Gastrocnemius medialis (tissue), 4 donors: ENCODE data around the gene EQTN. TPM values are rescaled to one million over a fixed set of nuclear protein-coding genes. Genes with fewer than 3 reads are reported as not detected.
A peak's percentile ranks its signal among the peaks of the same experiment; 100 is the strongest.

ENCODE experiments used
- ATAC-seq, 2 donors: fragments of 150-250 bp; one replicate each; pipeline ENCODE4 v1.9.1; 2016
- DNase-seq, 2 donors: peaks; one replicate each; pipeline ENCODE4 v3.0.0-alpha.2; 2019
- H3K27ac ChIP-seq, 4 donors: fragments of 200-600 bp; sonication (generic); 1 replicate in 1 of 4; 2 replicates in 3 of 4; pipeline ENCODE4 v1.5.1; 2016 to 2018; ENCODE audit warnings: mild to moderate bottlenecking in 2 of 4, moderate library complexity in 1 of 4
- H3K27me3 ChIP-seq, 3 donors: fragments of 200-600 bp; sonication (generic) in 2 of 3; 1 replicate in 1 of 3; 2 replicates in 2 of 3; pipeline versions ENCODE4 v1.5.1 to v1.6.0; 2016 to 2019; ENCODE audit warnings: mild to moderate bottlenecking in 1 of 3, moderate library complexity in 1 of 3
- H3K36me3 ChIP-seq, 2 donors: fragments of 200-600 bp; sonication (generic) in 1 of 2; one replicate each; pipeline ENCODE4 v1.5.1; 2017 to 2018
- H3K4me1 ChIP-seq, 2 donors: fragments of 200-600 bp; sonication (generic) in 1 of 2; one replicate each; pipeline ENCODE4 v1.5.1; 2016 to 2017; ENCODE audit warnings: mild to moderate bottlenecking in 2 of 2
- H3K4me3 ChIP-seq, 4 donors: fragments of 200-600 bp; sonication (generic) in 3 of 4; 1 replicate in 1 of 4; 2 replicates in 3 of 4; pipeline ENCODE4 v1.5.1; 2016 to 2019; ENCODE audit warnings: mild to moderate bottlenecking in 2 of 4
- H3K9me3 ChIP-seq, 3 donors: fragments of 200-600 bp; sonication (generic) in 2 of 3; 1 replicate in 1 of 3; 2 replicates in 2 of 3; pipeline ENCODE4 v1.5.1; 2016 to 2019
- POLR2A ChIP-seq, 2 donors: fragments of 450-650 bp; IDR thresholded peaks; one replicate each; pipeline ENCODE4 v1.6.1; 2017; ENCODE audit warnings: antibody characterized with exemption in 2 of 2, mild to moderate bottlenecking in 2 of 2, moderate library complexity in 2 of 2
- in situ Hi-C, 4 donors: fragments of 200-750 bp; cut with MboI; loops; one replicate each; pipeline versions ENCODE4 v1.15.0 to v1.8.0; 2017; ENCODE audit warnings: low sequenced_read_pairs in 4 of 4
- intact Hi-C: fragments of 100-400 bp; cut with DNase I; formaldehyde crosslinking; loops from one replicate; pipeline ENCODE4 v1.15.1; 2023; ENCODE audit warnings: low total_unique reads
- total RNA-seq, 4 donors: library from RNA; depleted of rRNA; stranded (reverse); fragments of >200 nt; gene quantifications; one replicate each; pipeline versions ENCODE4 v1.1.0 to v1.2.3, GENCODE V29; 2016
- TF ChIP-seq, protein P1 (sequence below), 5 experiments: fragments of 450-650 bp in 3 of 5; fragments of 200-600 bp in 2 of 5; sonication (generic) in 2 of 5; IDR thresholded peaks in 4 of 5; conservative IDR thresholded peaks in 1 of 5; 1 replicate in 4 of 5; 2 replicates in 1 of 5; pipeline ENCODE4 v1.5.1; 2016 to 2019; ENCODE audit warnings: antibody characterized with exemption in 5 of 5, mild to moderate bottlenecking in 3 of 5, moderate library complexity in 3 of 5

Gene EQTN
- total RNA-seq, 4 donors from 2014 or later = 1.0 TPM; not detected in 3

- Histone ChIP-seq H3K36me3 (no peaks in the 10 kb centered on the region), H3K27ac (no peak overlapping the region), H3K9me3 (no peaks in the 10 kb centered on the region), H3K4me1 (peaks cover 6 to 14% of the 10 kb centered on the region in 2 donors), H3K4me3 (no peak overlapping the region), H3K27me3 (no peaks in the 10 kb centered on the region)
- DNase-seq (no peak), ATAC-seq (no peak)
- intact Hi-C loops (no loop called here), in situ Hi-C loops (no loop called here)
- TF ChIP-seq, protein P1, sequence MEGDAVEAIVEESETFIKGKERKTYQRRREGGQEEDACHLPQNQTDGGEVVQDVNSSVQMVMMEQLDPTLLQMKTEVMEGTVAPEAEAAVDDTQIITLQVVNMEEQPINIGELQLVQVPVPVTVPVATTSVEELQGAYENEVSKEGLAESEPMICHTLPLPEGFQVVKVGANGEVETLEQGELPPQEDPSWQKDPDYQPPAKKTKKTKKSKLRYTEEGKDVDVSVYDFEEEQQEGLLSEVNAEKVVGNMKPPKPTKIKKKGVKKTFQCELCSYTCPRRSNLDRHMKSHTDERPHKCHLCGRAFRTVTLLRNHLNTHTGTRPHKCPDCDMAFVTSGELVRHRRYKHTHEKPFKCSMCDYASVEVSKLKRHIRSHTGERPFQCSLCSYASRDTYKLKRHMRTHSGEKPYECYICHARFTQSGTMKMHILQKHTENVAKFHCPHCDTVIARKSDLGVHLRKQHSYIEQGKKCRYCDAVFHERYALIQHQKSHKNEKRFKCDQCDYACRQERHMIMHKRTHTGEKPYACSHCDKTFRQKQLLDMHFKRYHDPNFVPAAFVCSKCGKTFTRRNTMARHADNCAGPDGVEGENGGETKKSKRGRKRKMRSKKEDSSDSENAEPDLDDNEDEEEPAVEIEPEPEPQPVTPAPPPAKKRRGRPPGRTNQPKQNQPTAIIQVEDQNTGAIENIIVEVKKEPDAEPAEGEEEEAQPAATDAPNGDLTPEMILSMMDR (IDR thresholded peaks at IDR 0.05 in 4 of 5, conservative IDR thresholded peaks at IDR 0.05 in 1 of 5) = no peak
- no peak for TF ChIP-seq POLR2A (IDR thresholded peaks at IDR 0.05)
Observed at GRCh38 chr9:27340285-27340674, 43.3 kb upstream of the EQTN start.

- in situ Hi-C loops = loop anchor here in 1 of 4 donors (10.0 kb wide), 1 partner anchor 55 kb away; no protein-coding TSS in a partner anchor
- no peaks in the 10 kb centered on the region for H3K36me3 ChIP-seq
- TF ChIP-seq POLR2A (IDR thresholded peaks at IDR 0.05) = no peak
- TF ChIP-seq, protein P1 (IDR thresholded peaks at IDR 0.05 in 4 of 5, conservative IDR thresholded peaks at IDR 0.05 in 1 of 5) = no peak
- no peak for ATAC-seq
- H3K4me1 ChIP-seq = peaks cover 6 to 14% of the 10 kb centered on the region in 2 donors
- H3K27me3 ChIP-seq = no peaks in the 10 kb centered on the region
- no peak overlapping the region for H3K4me3 ChIP-seq
- no peak for DNase-seq
- intact Hi-C loops = loop anchor here (10.0 kb wide), 2 partner anchors 95 to 135 kb away; no protein-coding TSS in a partner anchor
- H3K9me3 ChIP-seq = no peaks in the 10 kb centered on the region
- peak overlapping the region in 1 of 4 donors; percentile 43 for H3K27ac ChIP-seq
Observed at GRCh38 chr9:27339661-27340284, 42.8 kb upstream of the EQTN start.

DNA sequence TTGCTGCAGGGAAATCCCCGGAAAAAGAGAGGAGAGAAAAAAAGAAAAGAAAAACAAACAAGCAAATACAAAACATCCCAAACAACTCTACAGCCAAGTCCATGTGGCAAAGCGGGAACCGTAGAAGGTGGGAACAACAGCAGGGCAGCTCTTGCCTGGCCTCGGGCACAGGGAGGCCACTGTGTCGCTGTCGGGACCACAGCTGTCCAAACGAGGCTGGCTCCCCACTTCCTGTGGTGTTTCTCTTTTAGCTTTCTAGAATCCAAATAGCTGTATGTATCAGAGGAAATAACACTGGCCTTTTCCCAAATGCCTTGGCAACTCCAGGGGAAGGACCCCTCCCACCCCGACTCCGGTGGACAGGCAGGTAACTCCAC is 41.6 kb upstream of the EQTN start:
- in situ Hi-C loops (loop anchor here in 1 of 4 donors (10.0 kb wide), 1 partner anchor 56 kb away; no protein-coding TSS in a partner anchor), intact Hi-C loops (loop anchor here (10.0 kb wide), 2 partner anchors 96 to 136 kb away; no protein-coding TSS in a partner anchor)
- DNase-seq = no peak
- no peaks in the 10 kb centered on the region for H3K36me3 ChIP-seq
- no peaks in the 10 kb centered on the region for H3K9me3 ChIP-seq
- H3K4me1 ChIP-seq = peaks cover 10 to 17% of the 10 kb centered on the region in 2 donors
- no peaks in the 10 kb centered on the region for H3K27me3 ChIP-seq
- no peak for ATAC-seq
- TF ChIP-seq, protein P1 (IDR thresholded peaks at IDR 0.05 in 4 of 5, conservative IDR thresholded peaks at IDR 0.05 in 1 of 5) = no peak
- no peak for TF ChIP-seq POLR2A (IDR thresholded peaks at IDR 0.05)
- H3K4me3 ChIP-seq = no peak overlapping the region
- no peak overlapping the region for H3K27ac ChIP-seq

DNA sequence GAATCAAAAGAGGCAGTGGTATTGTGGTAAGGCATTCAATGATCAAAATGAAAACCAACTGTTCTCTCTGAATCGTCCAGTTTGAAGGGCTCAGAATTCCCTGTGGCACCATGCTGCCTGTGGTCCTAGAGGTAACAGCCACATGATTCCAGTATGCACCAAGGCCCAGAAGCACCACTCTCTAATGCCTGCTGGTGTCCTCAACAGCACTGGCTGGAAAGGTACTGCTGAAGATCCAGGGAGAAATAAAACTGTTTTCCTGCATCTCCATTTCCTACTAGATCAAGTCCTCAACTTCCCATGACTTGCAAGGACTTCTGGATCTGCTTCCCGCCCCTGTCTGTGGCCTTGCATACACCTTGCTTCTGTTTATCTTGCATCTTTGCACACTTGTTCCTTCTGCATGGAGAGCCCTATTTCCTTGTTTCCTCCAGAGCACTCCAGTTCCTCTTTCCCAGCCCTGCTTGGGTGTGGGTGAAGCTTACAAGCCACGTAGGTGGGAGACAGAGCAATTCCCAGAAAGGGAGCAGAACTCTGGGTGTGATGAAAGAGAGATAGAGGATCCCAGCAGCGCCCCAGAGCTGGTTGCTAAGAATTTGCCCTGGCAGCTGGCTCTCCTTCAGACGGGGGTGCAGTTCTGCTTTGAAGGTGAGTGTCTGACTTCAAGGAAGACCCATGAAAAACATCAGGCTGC is 41.0 kb upstream of the EQTN start:
- DNase-seq (no peak), ATAC-seq (no peak)
- TF ChIP-seq, protein P1 (IDR thresholded peaks at IDR 0.05 in 4 of 5, conservative IDR thresholded peaks at IDR 0.05 in 1 of 5) = no peak
- TF ChIP-seq POLR2A (IDR thresholded peaks at IDR 0.05) = no peak
- H3K27ac ChIP-seq = no peak overlapping the region
- H3K4me1 ChIP-seq = peaks cover 14 to 20% of the 10 kb centered on the region in 2 donors
- H3K9me3 ChIP-seq = no peaks in the 10 kb centered on the region
- H3K27me3 ChIP-seq = no peaks in the 10 kb centered on the region
- H3K4me3 ChIP-seq = no peak overlapping the region
- intact Hi-C loops = loop anchor here (2.0 to 10.0 kb wide), 3 partner anchors 13 to 137 kb away; no protein-coding TSS in a partner anchor
- in situ Hi-C loops = loop anchor here in 1 of 4 donors (10.0 kb wide), 1 partner anchor 57 kb away; no protein-coding TSS in a partner anchor
- no peaks in the 10 kb centered on the region for H3K36me3 ChIP-seq
